SK-N-SH treated with all-trans-retinoic acid at 6 μM for 48 hours (cell line): ENCODE data around the gene SCN11A.
A peak's percentile ranks its signal among the peaks of the same experiment; 100 is the strongest.

Source experiments
- ATAC-seq: fragments of 200-7000 bp; cut with Tn5 transposase; 3 replicates; pipeline ENCODE4 v1.9.1; 2020; ENCODE audit warnings: mild to moderate bottlenecking, moderate library complexity
- ARNTL ChIP-seq: fragments of 450-650 bp; formaldehyde crosslinking; IDR thresholded peaks from 2 replicates; pipeline ENCODE4 v1.5.0; 2020; ENCODE audit warnings: low read depth, mild to moderate bottlenecking, moderate library complexity, borderline replicate concordance
- BACH2 ChIP-seq: fragments of 250-450 bp; sonication (Bioruptor Pico); IDR thresholded peaks from 2 replicates; pipeline ENCODE4 v1.9.0; 2021; ENCODE audit warnings: mild to moderate bottlenecking, borderline replicate concordance
- CREB5 ChIP-seq: fragments of 250-450 bp; sonication (Bioruptor Pico); IDR thresholded peaks from 2 replicates; pipeline ENCODE4 v1.5.1; 2020; ENCODE audit warnings: low read depth, mild to moderate bottlenecking, moderate library complexity
- CSDC2 ChIP-seq: fragments of 250-450 bp; sonication (Bioruptor Pico); IDR thresholded peaks from 2 replicates; pipeline ENCODE4 v1.5.0; 2020; ENCODE audit warnings: mild to moderate bottlenecking, moderate library complexity
- CSRNP3 ChIP-seq: fragments of 250-450 bp; sonication (Bioruptor Pico); IDR thresholded peaks from 2 replicates; pipeline ENCODE4 v1.5.1; 2021; ENCODE audit warnings: mild to moderate bottlenecking, moderate library complexity
- ESRRG ChIP-seq: fragments of 250-450 bp; sonication (Bioruptor Pico); IDR thresholded peaks from 2 replicates; pipeline ENCODE4 v1.6.1; 2021; ENCODE audit warnings: mild to moderate bottlenecking
- GLIS3 ChIP-seq: fragments of 250-450 bp; sonication (Bioruptor Pico); IDR thresholded peaks from 2 replicates; pipeline ENCODE4 v1.5.0; 2020; ENCODE audit warnings: mild to moderate bottlenecking, moderate library complexity
- ISL1 ChIP-seq: fragments of 250-450 bp; sonication (Bioruptor Pico); IDR thresholded peaks from 2 replicates; pipeline ENCODE4 v2.1.2; 2022; ENCODE audit warnings: mild to moderate bottlenecking, moderate library complexity
- OSR1 ChIP-seq: fragments of 250-450 bp; sonication (Bioruptor Pico); IDR thresholded peaks from 2 replicates; pipeline ENCODE4 v1.8.0; 2022; ENCODE audit warnings: moderate library complexity, mild to moderate bottlenecking, inconsistent platforms
- PATZ1 ChIP-seq: fragments of 250-450 bp; sonication (Bioruptor Pico); IDR thresholded peaks from 2 replicates; pipeline ENCODE4 v1.8.0; 2020; ENCODE audit warnings: mild to moderate bottlenecking, moderate library complexity, borderline replicate concordance
- POU6F1 ChIP-seq: fragments of 250-450 bp; sonication (Bioruptor Pico); IDR thresholded peaks from 2 replicates; pipeline ENCODE4 v1.8.0; 2021; ENCODE audit warnings: low read depth, mild to moderate bottlenecking, moderate library complexity, borderline replicate concordance
- PPARA ChIP-seq: fragments of 250-450 bp; sonication (Bioruptor Pico); IDR thresholded peaks from 2 replicates; pipeline ENCODE4 v1.5.0; 2020; ENCODE audit warnings: mild to moderate bottlenecking, borderline replicate concordance
- RARB ChIP-seq: fragments of 250-450 bp; sonication (Bioruptor Pico); IDR thresholded peaks from 2 replicates; pipeline ENCODE4 v1.8.0; 2021; ENCODE audit warnings: mild to moderate bottlenecking, moderate library complexity
- SNAI2 ChIP-seq: fragments of 250-450 bp; sonication (Bioruptor Pico); IDR thresholded peaks from 2 replicates; pipeline ENCODE4 v1.5.0; 2020; ENCODE audit warnings: mild to moderate bottlenecking, moderate library complexity
- TCF4 ChIP-seq: fragments of 250-450 bp; sonication (Bioruptor Pico); IDR thresholded peaks from 2 replicates; pipeline ENCODE4 v1.8.0; 2021; ENCODE audit warnings: mild to moderate bottlenecking, moderate library complexity, borderline replicate concordance
- TOX ChIP-seq: fragments of 250-450 bp; sonication (Bioruptor Pico); IDR thresholded peaks from 2 replicates; pipeline ENCODE4 v1.8.0; 2021; ENCODE audit warnings: mild to moderate bottlenecking, moderate library complexity, borderline replicate concordance
- TSHZ2 ChIP-seq: fragments of 250-450 bp; sonication (Bioruptor Pico); IDR thresholded peaks from 2 replicates; pipeline ENCODE4 v1.5.0; 2020; ENCODE audit warnings: mild to moderate bottlenecking, moderate library complexity
- ZC3H10 ChIP-seq: fragments of 250-450 bp; sonication (Bioruptor Pico); IDR thresholded peaks from 2 replicates; pipeline ENCODE4 v1.5.1; 2021; ENCODE audit warnings: mild to moderate bottlenecking, moderate library complexity
- ZFP3 ChIP-seq: fragments of 250-450 bp; sonication (Bioruptor Pico); IDR thresholded peaks from 2 replicates; pipeline ENCODE4 v1.5.0; 2020; ENCODE audit warnings: mild to moderate bottlenecking, moderate library complexity
- ZFP30 ChIP-seq: fragments of 450-650 bp; formaldehyde crosslinking; IDR thresholded peaks from 2 replicates; pipeline ENCODE4 v1.5.0; 2022; ENCODE audit warnings: mild to moderate bottlenecking, moderate library complexity
- ZNF565 ChIP-seq: fragments of 450-650 bp; formaldehyde crosslinking; conservative IDR thresholded peaks from 2 replicates; pipeline ENCODE4 v1.5.0; 2020; ENCODE audit warnings: low read depth, mild to moderate bottlenecking, moderate library complexity
- ZNF70 ChIP-seq: fragments of 450-650 bp; formaldehyde crosslinking; IDR thresholded peaks from 2 replicates; pipeline ENCODE4 v1.5.0; 2020; ENCODE audit warnings: mild to moderate bottlenecking, moderate library complexity
- ZNF8 ChIP-seq: fragments of 450-650 bp; formaldehyde crosslinking; IDR thresholded peaks from 2 replicates; pipeline ENCODE4 v1.5.0; 2020; ENCODE audit warnings: mild to moderate bottlenecking, moderate library complexity

The SCN11A gene

GRCh38 chr3:39075910-39076309 lies 24.2 kb upstream of the SCN11A start:
- ATAC-seq: no peak
- TF ChIP-seq ZC3H10 (CRISPR knock-in tag) (no peak), CREB5 (no peak), RARB (CRISPR knock-in tag) (no peak), ESRRG (CRISPR knock-in tag) (no peak), ZNF565 (CRISPR knock-in tag) (no peak), ARNTL (CRISPR knock-in tag) (no peak), POU6F1 (CRISPR knock-in tag) (no peak), BACH2 (no peak), SNAI2 (CRISPR knock-in tag) (no peak), ZFP30 (CRISPR knock-in tag) (no peak), ZNF70 (CRISPR knock-in tag) (no peak), CSRNP3 (no peak), TCF4 (CRISPR knock-in tag) (no peak), ZNF8 (CRISPR knock-in tag) (no peak), ZFP3 (CRISPR knock-in tag) (no peak)

GRCh38 chr3:39068556-39068955 lies 16.8 kb upstream of the SCN11A start:
- TF ChIP-seq OSR1 (CRISPR knock-in tag) (no peak), CREB5 (no peak), ZFP3 (CRISPR knock-in tag) (no peak), CSDC2 (CRISPR knock-in tag) (no peak), ESRRG (CRISPR knock-in tag) (no peak), PATZ1 (CRISPR knock-in tag) (no peak), ISL1 (CRISPR knock-in tag) (no peak)
- ATAC-seq: no peak

- no peak for TF ChIP-seq ZNF565 (CRISPR knock-in tag)
- no peak for TF ChIP-seq ZFP30 (CRISPR knock-in tag)
- no peak for TF ChIP-seq ZC3H10 (CRISPR knock-in tag)
- no peak for TF ChIP-seq BACH2
- TF ChIP-seq ZNF70 (CRISPR knock-in tag): no peak
- no peak for TF ChIP-seq OSR1 (CRISPR knock-in tag)
- no peak for TF ChIP-seq CREB5
- TF ChIP-seq SNAI2 (CRISPR knock-in tag): no peak
- TF ChIP-seq TCF4 (CRISPR knock-in tag): no peak
- no peak for TF ChIP-seq GLIS3 (CRISPR knock-in tag)
- ATAC-seq: no peak
These were observed 15.5 kb upstream of the SCN11A start for GRCh38 chr3:39067286-39067685.

GRCh38 chr3:39065197-39065596 lies 13.5 kb upstream of the SCN11A start:
- ATAC-seq: peak; percentile 97
- TF ChIP-seq PPARA (CRISPR knock-in tag): no peak
- TF ChIP-seq ZNF8 (CRISPR knock-in tag): no peak
- TF ChIP-seq TSHZ2: no peak
- no peak for TF ChIP-seq CSRNP3
- no peak for TF ChIP-seq ZNF565 (CRISPR knock-in tag)
- TF ChIP-seq CSDC2 (CRISPR knock-in tag): no peak
- TF ChIP-seq ESRRG (CRISPR knock-in tag): no peak
- TF ChIP-seq ZFP3 (CRISPR knock-in tag): no peak
- no peak for TF ChIP-seq ARNTL (CRISPR knock-in tag)
- no peak for TF ChIP-seq TOX (CRISPR knock-in tag)
- TF ChIP-seq ZFP30 (CRISPR knock-in tag): no peak
- TF ChIP-seq ISL1 (CRISPR knock-in tag): no peak
